Left ventricle myocardium inferior (tissue), 1 donor: ENCODE measurements around the gene CNST. TPM values are rescaled to one million over a fixed set of nuclear protein-coding genes. Genes with fewer than 3 reads are reported as not detected.

ENCODE experiments used
- DNase-seq: peaks from one replicate; pipeline ENCODE4 v3.0.0-alpha.2; 2020
- H3K27ac ChIP-seq: fragments of 200-600 bp; replicated peaks from 2 replicates; pipeline ENCODE4 v1.8.0; 2021
- H3K27me3 ChIP-seq: fragments of 200-600 bp; 2 replicates; pipeline ENCODE4 v1.8.0; 2021; ENCODE audit warnings: low read depth
- H3K36me3 ChIP-seq: fragments of 200-600 bp; 2 replicates; pipeline ENCODE4 v1.8.0; 2021
- H3K4me1 ChIP-seq: fragments of 200-600 bp; 2 replicates; pipeline ENCODE4 v1.8.0; 2021
- H3K4me3 ChIP-seq: fragments of 200-600 bp; 2 replicates; pipeline ENCODE4 v1.8.0; 2021; ENCODE audit warnings: mild to moderate bottlenecking, moderate library complexity
- H3K9me3 ChIP-seq: fragments of 200-600 bp; replicated peaks from 2 replicates; pipeline ENCODE4 v1.8.0; 2021
- CTCF ChIP-seq: fragments of 200-600 bp; IDR thresholded peaks from 2 replicates; pipeline ENCODE4 v1.8.0; 2021; ENCODE audit warnings: antibody characterized with exemption, mild to moderate bottlenecking, borderline replicate concordance
- intact Hi-C: fragments of 100-400 bp; cut with micrococcal nuclease; formaldehyde crosslinking; loops from one replicate; pipeline ENCODE4 v1.11.0; 2022
- total RNA-seq: library from RNA; stranded (reverse); fragmentation: NEBNext Ultra II Directional; extraction: Animal tissue kit (Norgen Biotek cat#: 25700); gene quantifications from one replicate; pipeline ENCODE4 v1.2.1, GENCODE V29; 2021
- donor health status: DM: no; HTN: yes; CAD: no; lungs with severe emphysema.

Gene CNST
- total RNA-seq, 1 donor from 2014 or later, result 18.9 TPM

DNA sequence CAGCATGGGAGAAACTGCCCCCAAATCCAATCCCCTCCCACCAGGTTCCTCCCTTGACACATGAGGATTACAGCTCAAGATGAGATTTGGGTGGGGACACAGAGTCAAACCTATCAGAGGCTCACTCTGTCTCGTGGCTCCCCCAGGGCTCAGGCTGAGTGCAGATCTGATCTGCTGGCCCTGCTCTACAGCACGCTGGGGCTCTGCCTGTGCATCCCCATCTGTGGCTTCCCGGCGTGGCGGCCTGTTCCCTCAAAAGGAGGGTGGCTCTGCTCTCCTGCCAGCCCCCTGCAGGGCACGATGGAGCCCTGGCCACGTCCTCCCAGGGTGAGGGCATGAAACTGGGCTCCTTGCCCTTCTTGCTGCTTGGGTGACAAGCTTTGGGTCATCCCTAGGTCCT lies 39.3 kb upstream of the CNST start:
- no peak overlapping the region for H3K27ac ChIP-seq
- peaks cover 12% of the 10 kb centered on the region for H3K9me3 ChIP-seq

DNA sequence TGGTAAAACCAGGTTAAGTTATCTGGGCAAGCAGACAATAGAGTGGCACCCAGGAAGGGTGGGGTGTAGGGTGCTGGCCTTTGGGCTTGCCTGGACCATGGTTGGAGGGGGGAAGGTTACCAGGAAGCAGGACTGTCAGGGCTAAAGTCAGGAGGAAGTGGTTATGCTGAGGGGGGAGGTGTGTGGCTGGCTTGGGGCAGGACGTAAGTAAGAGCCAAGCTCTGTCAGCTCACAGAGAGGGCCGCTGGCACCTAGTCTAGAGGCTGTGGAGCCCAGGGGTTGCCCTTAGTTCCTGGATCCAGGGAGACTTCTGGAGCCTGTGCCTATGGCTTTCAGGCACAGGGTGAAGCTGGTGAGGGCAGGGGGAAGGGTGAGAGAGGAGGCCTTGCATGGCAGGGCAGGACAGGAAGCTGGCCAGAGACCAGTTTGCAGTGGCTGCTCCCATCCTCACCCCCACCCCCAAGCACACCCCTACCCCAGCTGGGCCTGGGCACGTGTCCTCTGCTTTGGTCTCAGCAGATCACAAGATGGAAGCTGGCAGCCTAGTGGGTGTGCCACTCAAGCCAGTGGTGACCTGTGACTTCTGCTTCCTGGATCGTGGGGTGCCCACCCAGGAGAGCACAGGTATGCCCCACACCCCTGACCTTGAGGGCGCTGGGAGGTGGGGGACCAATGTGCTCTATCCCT lies 38.7 kb upstream of the CNST start:
- intact Hi-C loops, result no loop called here
- no peaks in the 10 kb centered on the region for H3K27me3 ChIP-seq

More for the DNA sequence above, 39.3 kb upstream of the CNST start:
- no peak for DNase-seq
- intact Hi-C loops, result no loop called here
- H3K27me3 ChIP-seq, result no peaks in the 10 kb centered on the region
- no peak for TF ChIP-seq CTCF
- no peaks in the 10 kb centered on the region for H3K36me3 ChIP-seq
- H3K4me1 ChIP-seq, result no peaks in the 10 kb centered on the region
- H3K4me3 ChIP-seq, result no peak overlapping the region

GRCh38 chr1:246528933-246529731 lies 37.1 kb upstream of the CNST start:
- no peak for TF ChIP-seq CTCF
- Histone ChIP-seq H3K4me1 (no peaks in the 10 kb centered on the region), H3K9me3 (peaks cover 12% of the 10 kb centered on the region), H3K36me3 (no peaks in the 10 kb centered on the region), H3K27ac (no peak overlapping the region), H3K4me3 (no peak overlapping the region), H3K27me3 (no peaks in the 10 kb centered on the region)
- DNase-seq, result no peak
- intact Hi-C loops, result no loop called here

More for the DNA sequence above, 38.7 kb upstream of the CNST start:
- no peak for TF ChIP-seq CTCF
- no peak for DNase-seq
- H3K36me3 ChIP-seq, result no peaks in the 10 kb centered on the region
- no peak overlapping the region for H3K4me3 ChIP-seq
- H3K9me3 ChIP-seq, result peaks cover 12% of the 10 kb centered on the region
- no peaks in the 10 kb centered on the region for H3K4me1 ChIP-seq
- no peak overlapping the region for H3K27ac ChIP-seq

DNA sequence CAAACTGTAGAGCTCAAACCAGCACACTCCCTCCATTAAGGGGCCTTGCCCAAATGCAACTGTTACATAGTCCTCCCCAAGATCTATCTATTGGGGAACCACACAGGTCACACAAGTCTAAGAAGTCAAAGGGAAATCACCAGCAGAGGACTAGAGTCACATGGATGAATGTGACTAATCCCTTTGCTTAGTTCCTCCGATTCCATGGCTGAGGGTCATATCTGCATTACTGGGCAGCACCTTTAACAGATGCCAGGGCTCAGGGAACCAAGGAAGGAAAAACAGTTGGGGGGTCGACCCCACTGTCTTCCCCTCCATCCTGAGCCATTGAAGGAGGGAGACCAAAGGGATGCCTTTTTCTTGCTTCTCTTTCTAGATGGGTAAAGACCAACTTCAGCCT lies 35.8 kb upstream of the CNST start:
- no peak overlapping the region for H3K27ac ChIP-seq
- no peak for DNase-seq
- H3K4me3 ChIP-seq, result no peak overlapping the region
- H3K9me3 ChIP-seq, result peaks cover 12% of the 10 kb centered on the region
- intact Hi-C loops, result no loop called here
- H3K27me3 ChIP-seq, result no peaks in the 10 kb centered on the region
- no peak for TF ChIP-seq CTCF
- H3K4me1 ChIP-seq, result no peaks in the 10 kb centered on the region
- no peaks in the 10 kb centered on the region for H3K36me3 ChIP-seq

DNA sequence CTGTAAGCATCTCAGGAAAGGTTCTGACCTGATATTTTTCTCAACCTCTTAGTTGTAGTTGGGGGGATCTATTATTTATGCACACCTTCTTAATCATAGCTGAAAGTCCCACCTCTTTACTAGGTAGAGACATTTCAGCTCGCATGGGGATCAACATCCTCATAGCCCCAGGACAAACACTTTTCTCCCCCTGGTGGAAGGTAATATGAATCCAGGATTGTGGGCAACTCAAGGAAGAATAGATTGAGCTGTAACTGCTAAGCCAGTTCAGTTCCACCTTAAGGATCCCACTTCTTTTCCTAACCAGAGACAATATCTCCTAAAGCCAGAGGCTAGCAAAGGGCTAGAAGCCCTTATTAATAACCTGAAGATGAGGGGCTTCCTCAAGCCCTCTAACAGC lies 33.7 kb upstream of the CNST start:
- Histone ChIP-seq H3K4me3 (no peak overlapping the region), H3K4me1 (no peaks in the 10 kb centered on the region), H3K9me3 (peaks cover 12% of the 10 kb centered on the region), H3K36me3 (no peaks in the 10 kb centered on the region), H3K27ac (no peak overlapping the region), H3K27me3 (no peaks in the 10 kb centered on the region)
- DNase-seq, result no peak
- TF ChIP-seq CTCF, result no peak
- intact Hi-C loops, result no loop called here
